ENCODE measurements around the gene CFAP57.

DNA sequence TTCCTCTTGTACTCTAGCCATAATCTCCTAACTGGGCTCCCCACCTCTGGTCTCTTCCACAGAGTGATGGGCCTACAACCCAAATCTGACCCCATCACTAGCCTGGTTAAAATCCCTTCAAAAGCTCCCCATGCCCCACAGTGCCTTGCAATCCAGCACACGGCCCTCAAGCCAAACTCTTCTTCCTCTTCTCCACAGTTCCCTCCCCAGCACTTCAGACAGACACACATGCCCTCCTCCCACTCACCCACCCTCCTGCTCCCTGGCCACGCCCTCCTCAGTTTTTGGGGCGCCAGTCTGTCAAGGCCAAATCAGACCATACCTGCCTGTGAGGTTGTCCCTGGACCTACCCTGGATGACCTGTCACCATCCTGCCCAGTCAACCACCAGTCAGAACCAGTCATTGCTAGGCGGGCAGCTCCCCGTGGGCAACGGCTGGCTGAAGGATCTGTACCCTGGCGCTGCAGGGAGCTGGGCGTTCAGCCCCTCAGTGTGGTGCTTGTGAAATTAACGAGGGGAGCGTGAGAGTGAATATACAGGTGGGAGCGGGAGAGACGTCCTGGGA, 112.5 kb downstream of the CFAP57 start:
- TF ChIP-seq POLR2A (IDR thresholded peaks at IDR 0.05), result no peak
- TF ChIP-seq, protein P1, sequence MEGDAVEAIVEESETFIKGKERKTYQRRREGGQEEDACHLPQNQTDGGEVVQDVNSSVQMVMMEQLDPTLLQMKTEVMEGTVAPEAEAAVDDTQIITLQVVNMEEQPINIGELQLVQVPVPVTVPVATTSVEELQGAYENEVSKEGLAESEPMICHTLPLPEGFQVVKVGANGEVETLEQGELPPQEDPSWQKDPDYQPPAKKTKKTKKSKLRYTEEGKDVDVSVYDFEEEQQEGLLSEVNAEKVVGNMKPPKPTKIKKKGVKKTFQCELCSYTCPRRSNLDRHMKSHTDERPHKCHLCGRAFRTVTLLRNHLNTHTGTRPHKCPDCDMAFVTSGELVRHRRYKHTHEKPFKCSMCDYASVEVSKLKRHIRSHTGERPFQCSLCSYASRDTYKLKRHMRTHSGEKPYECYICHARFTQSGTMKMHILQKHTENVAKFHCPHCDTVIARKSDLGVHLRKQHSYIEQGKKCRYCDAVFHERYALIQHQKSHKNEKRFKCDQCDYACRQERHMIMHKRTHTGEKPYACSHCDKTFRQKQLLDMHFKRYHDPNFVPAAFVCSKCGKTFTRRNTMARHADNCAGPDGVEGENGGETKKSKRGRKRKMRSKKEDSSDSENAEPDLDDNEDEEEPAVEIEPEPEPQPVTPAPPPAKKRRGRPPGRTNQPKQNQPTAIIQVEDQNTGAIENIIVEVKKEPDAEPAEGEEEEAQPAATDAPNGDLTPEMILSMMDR (IDR thresholded peaks at IDR 0.05), result no peak

All from uterus (tissue), 2 donors.